ENCODE results near the gene GART. TPM values are rescaled to one million over a fixed set of nuclear protein-coding genes. Genes with fewer than 3 reads are reported as not detected.

GART gene
- total RNA-seq, 2 experiments from 2014 or later, result 223 to 231 TPM

- POLR2A ChIA-PET, result interaction anchor here (0.8 to 1.8 kb wide), 5 partner anchors 11 to 64 kb away, joined by 3 to 8 read pairs (median 3); partner anchors contain the start of genes DNAJC28 and TMEM50B
- intact Hi-C loops (cut with DNase I, micrococcal nuclease), result loop anchor here (1.0 to 5.0 kb wide), 10 partner anchors 45 to 1811 kb away; partner anchors contain the start of genes ATP5PO (in 1 of the 2), CFAP298 (in 1 of the 2), DONSON (in 1 of the 2) and IFNAR2 (in 1 of the 2)
- peak; percentile 10 for ATAC-seq
Observed at GRCh38 chr21:33543505-33544129, 1.7 kb upstream of the GART start.

GRCh38 chr21:33542640-33543504 lies 955 bp upstream of the GART start, which contains the start of gene SON:
Gene SON, plus strand, starts transcription at chr21:33543038. Its CDS starts 55 bp downstream, at chr21:33543093.
- Mint-ChIP-seq H3K9me3 (ENCODE audit: low read depth) (no peaks in the 10 kb centered on the region), H3K27me3 (no peaks in the 10 kb centered on the region), H3K4me1 (peaks cover 29% of the 10 kb centered on the region), H3K27ac (peak within 1 kb of the TSS; percentile 98), H3K4me3 (peak within 1 kb of the TSS; percentile 85), H3K36me3 (ENCODE audit: low read depth) (peaks cover 56% of the 10 kb centered on the region)
- ChIA-PET POLR2A (interaction anchor here (0.6 to 1.3 kb wide), 5 partner anchors 14 to 78 kb away, joined by 3 to 6 read pairs (median 3); partner anchors contain the start of genes DNAJC28 and TMEM50B), CTCF (interaction anchor here (0.7 to 2.3 kb wide), 6 partner anchors 12 to 181 kb away, joined by 3 to 6 read pairs (median 4); partner anchors contain the start of genes DONSON and TMEM50B)
- peak; percentile 99 for DNase-seq
- intact Hi-C loops (cut with DNase I, micrococcal nuclease), result loop anchor here (1.0 to 5.0 kb wide), 18 partner anchors 45 to 1811 kb away; partner anchors contain the start of genes DNAJC28 (in 2 of the 2), DONSON (in 2 of the 2), TMEM50B (in 2 of the 2) and ATP5PO (in 1 of the 2)
- peak; percentile 94 for ATAC-seq

More at GRCh38 chr21:33543505-33544129, 1.7 kb upstream of the GART start:
- Mint-ChIP-seq H3K4me1 (peaks cover 31% of the 10 kb centered on the region), H3K36me3 (ENCODE audit: low read depth) (peaks cover 55% of the 10 kb centered on the region), H3K4me3 (peak overlapping the region; percentile 85), H3K27ac (peak overlapping the region; percentile 98), H3K27me3 (no peaks in the 10 kb centered on the region), H3K9me3 (ENCODE audit: low read depth) (no peaks in the 10 kb centered on the region)
- DNase-seq, result peak; percentile 89
- CTCF ChIA-PET, result interaction anchor here (0.7 to 2.3 kb wide), 5 partner anchors 11 to 182 kb away, joined by 3 to 6 read pairs (median 4); partner anchors contain the start of genes DONSON and TMEM50B

GRCh38 chr21:33541105-33541711 lies 709 bp downstream of the GART start:
- intact Hi-C loops (cut with DNase I, micrococcal nuclease), result loop anchor here (5.0 kb wide), 6 partner anchors 159 to 1809 kb away; partner anchors contain the start of genes ATP5PO (in 1 of the 2), CFAP298 (in 1 of the 2), IFNAR2 (in 1 of the 2) and PAXBP1 (in 1 of the 2)
- H3K9me3 Mint-ChIP-seq (ENCODE audit: low read depth), result no peaks in the 10 kb centered on the region
- peaks cover 61% of the 10 kb centered on the region for H3K36me3 Mint-ChIP-seq (ENCODE audit: low read depth)
- no peaks in the 10 kb centered on the region for H3K27me3 Mint-ChIP-seq
- CTCF ChIA-PET, result interaction anchor here (0.6 to 1.5 kb wide), 7 partner anchors 14 to 326 kb away, joined by 3 to 4 read pairs (median 3); no protein-coding TSS in a partner anchor
- POLR2A ChIA-PET, result interaction anchor here (0.6 kb wide), 2 partner anchors 40 to 82 kb away, joined by 3 read pairs; no protein-coding TSS in a partner anchor
- peak overlapping the region; percentile 98 for H3K27ac Mint-ChIP-seq
- peak overlapping the region; percentile 85 for H3K4me3 Mint-ChIP-seq
- DNase-seq, result peak; percentile 37
- H3K4me1 Mint-ChIP-seq, result peaks cover 28% of the 10 kb centered on the region
- no peak for ATAC-seq

- intact Hi-C loops (cut with DNase I, micrococcal nuclease), result loop anchor here (5.0 kb wide), 6 partner anchors 158 to 1808 kb away; partner anchors contain the start of genes ATP5PO (in 1 of the 2), CFAP298 (in 1 of the 2), IFNAR2 (in 1 of the 2) and PAXBP1 (in 1 of the 2)
- ChIA-PET POLR2A (interaction anchor here (0.6 to 1.6 kb wide), 3 partner anchors 41 to 82 kb away, joined by 3 to 4 read pairs (median 3); partner anchors contain the start of gene TMEM50B), CTCF (interaction anchor here (0.6 to 1.5 kb wide), 5 partner anchors 14 to 326 kb away, joined by 3 read pairs; no protein-coding TSS in a partner anchor)
- Mint-ChIP-seq H3K27ac (peak overlapping the region; percentile 98), H3K9me3 (ENCODE audit: low read depth) (no peaks in the 10 kb centered on the region), H3K4me1 (peaks cover 22% of the 10 kb centered on the region), H3K36me3 (ENCODE audit: low read depth) (peaks cover 57% of the 10 kb centered on the region), H3K4me3 (peak overlapping the region; percentile 85), H3K27me3 (no peaks in the 10 kb centered on the region)
- ATAC-seq (no peak), DNase-seq (no peak)
Observed at GRCh38 chr21:33540711-33541104, 1.2 kb downstream of the GART start.

- no peak overlapping the region for H3K4me3 Mint-ChIP-seq
- DNase-seq (no peak), ATAC-seq (no peak)
- H3K27me3 Mint-ChIP-seq, result no peaks in the 10 kb centered on the region
- POLR2A ChIA-PET, result interaction anchor here (0.7 to 1.6 kb wide), 2 partner anchors 59 to 66 kb away, joined by 3 to 4 read pairs; partner anchors contain the start of gene TMEM50B
- H3K9me3 Mint-ChIP-seq (ENCODE audit: low read depth), result no peaks in the 10 kb centered on the region
- CTCF ChIA-PET, result interaction anchor here (0.9 kb wide), 1 partner anchor 48 kb away, joined by 3 read pairs; the partner anchor contains the start of gene DNAJC28
- intact Hi-C loops (cut with DNase I, micrococcal nuclease), result loop anchor here (5.0 kb wide), 6 partner anchors 157 to 1807 kb away; partner anchors contain the start of genes ATP5PO (in 1 of the 2), CFAP298 (in 1 of the 2), IFNAR2 (in 1 of the 2) and PAXBP1 (in 1 of the 2)
- peaks cover 17% of the 10 kb centered on the region for H3K4me1 Mint-ChIP-seq
- no peak overlapping the region for H3K27ac Mint-ChIP-seq
- H3K36me3 Mint-ChIP-seq (ENCODE audit: low read depth), result peaks cover 63% of the 10 kb centered on the region
Observed at GRCh38 chr21:33539616-33540015, 2.3 kb downstream of the GART start.

- no peak overlapping the region for H3K27ac Mint-ChIP-seq
- intact Hi-C loops (cut with DNase I, micrococcal nuclease), result no loop called here
- peaks cover 17% of the 10 kb centered on the region for H3K4me1 Mint-ChIP-seq
- H3K4me3 Mint-ChIP-seq, result no peak overlapping the region
- DNase-seq, result no peak
- no peak for ATAC-seq
- H3K36me3 Mint-ChIP-seq (ENCODE audit: low read depth), result peaks cover 69% of the 10 kb centered on the region
- ChIA-PET POLR2A (no interaction called here), CTCF (interaction anchor here (0.7 to 2.0 kb wide), 3 partner anchors 34 to 69 kb away, joined by 3 to 9 read pairs (median 4); no protein-coding TSS in a partner anchor)
- no peaks in the 10 kb centered on the region for H3K27me3 Mint-ChIP-seq
- H3K9me3 Mint-ChIP-seq (ENCODE audit: low read depth), result no peaks in the 10 kb centered on the region
Observed at GRCh38 chr21:33537212-33537611, 4.7 kb downstream of the GART start.

- ChIA-PET CTCF (no interaction called here), POLR2A (interaction anchor here (0.7 kb wide), 1 partner anchor 51 kb away, joined by 6 read pairs; the partner anchor contains the start of gene TMEM50B)
- H3K9me3 Mint-ChIP-seq (ENCODE audit: low read depth), result no peaks in the 10 kb centered on the region
- DNase-seq (no peak), ATAC-seq (no peak)
- no peak overlapping the region for H3K4me3 Mint-ChIP-seq
- intact Hi-C loops (cut with DNase I, micrococcal nuclease), result loop anchor here in 1 of 2 experiments (5.0 kb wide), 1 partner anchor 36 kb away; no protein-coding TSS in a partner anchor
- H3K36me3 Mint-ChIP-seq (ENCODE audit: low read depth), result peaks cover 60% of the 10 kb centered on the region
- no peaks in the 10 kb centered on the region for H3K4me1 Mint-ChIP-seq
- H3K27me3 Mint-ChIP-seq, result no peaks in the 10 kb centered on the region
- H3K27ac Mint-ChIP-seq, result peak overlapping the region; percentile 19
Observed at GRCh38 chr21:33531007-33531406, 10.9 kb downstream of the GART start.

GRCh38 chr21:33522953-33523349 lies 19.0 kb downstream of the GART start:
- intact Hi-C loops (cut with DNase I, micrococcal nuclease), result no loop called here
- ATAC-seq, result no peak
- ChIA-PET CTCF (interaction anchor here (1.2 kb wide), 1 partner anchor 10 kb away, joined by 3 read pairs; no protein-coding TSS in a partner anchor), POLR2A (no interaction called here)
- Mint-ChIP-seq H3K36me3 (ENCODE audit: low read depth) (peaks cover 53% of the 10 kb centered on the region), H3K4me1 (no peaks in the 10 kb centered on the region), H3K27me3 (no peaks in the 10 kb centered on the region), H3K4me3 (no peak overlapping the region), H3K9me3 (ENCODE audit: low read depth) (no peaks in the 10 kb centered on the region), H3K27ac (no peak overlapping the region)
- DNase-seq, result no peak

- DNase-seq (no peak), ATAC-seq (no peak)
- ChIA-PET CTCF (interaction anchor here (1.2 kb wide), 1 partner anchor 10 kb away, joined by 3 read pairs; no protein-coding TSS in a partner anchor), POLR2A (no interaction called here)
- Mint-ChIP-seq H3K9me3 (ENCODE audit: low read depth) (no peaks in the 10 kb centered on the region), H3K27ac (no peak overlapping the region), H3K27me3 (no peaks in the 10 kb centered on the region), H3K4me1 (no peaks in the 10 kb centered on the region), H3K36me3 (ENCODE audit: low read depth) (peaks cover 50% of the 10 kb centered on the region), H3K4me3 (no peak overlapping the region)
- intact Hi-C loops (cut with DNase I, micrococcal nuclease), result no loop called here
Observed at GRCh38 chr21:33522297-33522952, 19.5 kb downstream of the GART start.
